ENCODE results near the gene ZFYVE28. TPM values are rescaled to one million over a fixed set of nuclear protein-coding genes. Genes with fewer than 3 reads are reported as not detected.

ZFYVE28 gene
- total RNA-seq, 2 experiments from 2014 or later: 26.2 to 28.0 TPM

- Mint-ChIP-seq H3K27me3 (no peaks in the 10 kb centered on the region), H3K9me3 (no peaks in the 10 kb centered on the region), H3K4me1 (ENCODE audit: low read depth) (peaks cover 15% of the 10 kb centered on the region), H3K27ac (no peak overlapping the region), H3K4me3 (no peak overlapping the region), H3K36me3 (ENCODE audit: low read depth) (peaks cover 16% of the 10 kb centered on the region)
- ChIA-PET POLR2A (interaction anchor here (1.9 kb wide), 1 partner anchor 21 kb away, joined by 4 read pairs; no protein-coding TSS in a partner anchor), CTCF (no interaction called here)
- Histone ChIP-seq H3K4me1 (ENCODE audit: insufficient read depth, low read length) (peaks cover under 1% of the 10 kb centered on the region), H3K27ac (ENCODE audit: low read depth in 1 of 2, low read length in 2 of 2) (no peak overlapping the region), H3K4me3 (ENCODE audit: low read length) (no peak overlapping the region), H3K36me3 (ENCODE audit: insufficient read depth, low read length) (peaks cover 12% of the 10 kb centered on the region), H3K9me3 (ENCODE audit: control insufficient read depth in 1 of 2, insufficient read depth in 1 of 2, low read length in 2 of 2) (peaks cover 0 to 4% of the 10 kb centered on the region in 2 experiments), H3K27me3 (ENCODE audit: control insufficient read depth in 1 of 2, insufficient read depth in 2 of 2, low read length in 2 of 2) (no peaks in the 10 kb centered on the region)
- ATAC-seq (ENCODE audit: poor library complexity) (no peak), DNase-seq (peak in 1 of 14 experiments; percentile 7)
- TF ChIP-seq CTCF (IDR thresholded peaks at IDR 0.05): no peak
- intact Hi-C loops (cut with DNase I, micrococcal nuclease): no loop called here
Measured at GRCh38 chr4:2302387-2303119, 115.9 kb downstream of the ZFYVE28 start.

GRCh38 chr4:2301806-2302205 lies 116.6 kb downstream of the ZFYVE28 start:
- CTCF ChIA-PET: no interaction called here
- H3K36me3 Mint-ChIP-seq (ENCODE audit: low read depth): peaks cover 14% of the 10 kb centered on the region

GRCh38 chr4:2301225-2301642 lies 117.2 kb downstream of the ZFYVE28 start:
- H3K36me3 ChIP-seq (ENCODE audit: insufficient read depth, low read length): peaks cover 12% of the 10 kb centered on the region
- peak overlapping the region; percentile 30 for H3K27ac Mint-ChIP-seq
- ChIA-PET POLR2A (interaction anchor here (1.9 kb wide), 1 partner anchor 19 kb away, joined by 4 read pairs; no protein-coding TSS in a partner anchor), CTCF (no interaction called here)
- H3K36me3 Mint-ChIP-seq (ENCODE audit: low read depth): peaks cover 12% of the 10 kb centered on the region
- peaks cover 14% of the 10 kb centered on the region for H3K4me1 ChIP-seq (ENCODE audit: insufficient read depth, low read length)
- H3K9me3 Mint-ChIP-seq: no peaks in the 10 kb centered on the region
- H3K27me3 Mint-ChIP-seq: no peaks in the 10 kb centered on the region
- intact Hi-C loops (cut with DNase I, micrococcal nuclease): no loop called here
- H3K4me3 Mint-ChIP-seq: no peak overlapping the region
- no peak overlapping the region for H3K27ac ChIP-seq (ENCODE audit: low read depth in 1 of 2, low read length in 2 of 2)
- no peaks in the 10 kb centered on the region for H3K9me3 ChIP-seq (ENCODE audit: control insufficient read depth in 1 of 2, insufficient read depth in 1 of 2, low read length in 2 of 2)
- no peak for ATAC-seq (ENCODE audit: poor library complexity)
- H3K4me1 Mint-ChIP-seq (ENCODE audit: low read depth): peaks cover 24% of the 10 kb centered on the region
- DNase-seq: peak in 1 of 14 experiments; percentile 9
- no peaks in the 10 kb centered on the region for H3K27me3 ChIP-seq (ENCODE audit: control insufficient read depth in 1 of 2, insufficient read depth in 2 of 2, low read length in 2 of 2)
- no peak overlapping the region for H3K4me3 ChIP-seq (ENCODE audit: low read length)
- TF ChIP-seq CTCF (IDR thresholded peaks at IDR 0.05): no peak

More at GRCh38 chr4:2301806-2302205, 116.6 kb downstream of the ZFYVE28 start:
- POLR2A ChIA-PET: interaction anchor here (1.9 kb wide), 1 partner anchor 20 kb away, joined by 4 read pairs; no protein-coding TSS in a partner anchor
- H3K9me3 ChIP-seq (ENCODE audit: control insufficient read depth in 1 of 2, insufficient read depth in 1 of 2, low read length in 2 of 2): peaks cover 0 to 2% of the 10 kb centered on the region in 2 experiments
- peaks cover 22% of the 10 kb centered on the region for H3K4me1 Mint-ChIP-seq (ENCODE audit: low read depth)
- H3K4me1 ChIP-seq (ENCODE audit: insufficient read depth, low read length): peaks cover 8% of the 10 kb centered on the region
- DNase-seq (peak in 1 of 14 experiments; percentile 6), ATAC-seq (ENCODE audit: poor library complexity) (no peak)
- H3K9me3 Mint-ChIP-seq: no peaks in the 10 kb centered on the region
- no peak for TF ChIP-seq CTCF (IDR thresholded peaks at IDR 0.05)
- H3K36me3 ChIP-seq (ENCODE audit: insufficient read depth, low read length): peaks cover 12% of the 10 kb centered on the region
- no peaks in the 10 kb centered on the region for H3K27me3 Mint-ChIP-seq
- no peak overlapping the region for H3K4me3 ChIP-seq (ENCODE audit: low read length)
- intact Hi-C loops (cut with DNase I, micrococcal nuclease): no loop called here
- H3K27ac ChIP-seq (ENCODE audit: low read depth in 1 of 2, low read length in 2 of 2): no peak overlapping the region
- H3K27me3 ChIP-seq (ENCODE audit: control insufficient read depth in 1 of 2, insufficient read depth in 2 of 2, low read length in 2 of 2): no peaks in the 10 kb centered on the region
- H3K27ac Mint-ChIP-seq: no peak overlapping the region
- H3K4me3 Mint-ChIP-seq: no peak overlapping the region

Measured in CD4-positive, alpha-beta T cell (primary cell).